SK-N-MC (cell line): Measurements from ENCODE around the gene KLHDC3.

Source experiments
- EZH2 ChIP-seq: fragments of 200-600 bp; sonication (generic); IDR thresholded peaks from one replicate; pipeline ENCODE4 v1.6.1; 2017; ENCODE audit warnings: antibody characterized with exemption
- POLR2AphosphoS5 ChIP-seq: IDR thresholded peaks from 2 replicates; pipeline ENCODE4 v1.6.1; 2012; ENCODE audit warnings: mild to moderate bottlenecking, low read depth, low read length, borderline replicate concordance

DNA sequence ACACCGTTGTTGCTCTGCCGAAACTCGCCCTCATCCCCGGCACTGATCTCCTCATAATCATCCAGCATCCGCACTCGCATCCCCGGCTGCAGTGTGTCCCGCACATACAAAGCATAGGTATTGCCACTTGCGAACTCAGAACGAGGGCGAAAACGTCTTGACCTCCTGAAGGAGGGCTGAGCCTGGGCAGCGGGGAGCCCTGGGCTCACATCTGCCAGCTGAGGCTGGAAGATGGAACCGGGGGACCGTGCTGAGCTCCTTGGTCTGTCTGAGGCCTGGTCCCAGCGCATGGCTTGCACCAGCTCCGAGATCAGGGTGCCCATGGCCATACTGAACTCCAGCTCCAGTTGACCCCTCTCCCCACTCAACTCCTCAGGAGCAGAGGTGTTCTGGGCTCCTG is 36.9 kb downstream of the KLHDC3 start:
- TF ChIP-seq EZH2 (no peak), POLR2AphosphoS5 (no peak)
